Smooth muscle cell (in vitro differentiated cells): ENCODE results near the gene AUH. TPM values are rescaled to one million over a fixed set of nuclear protein-coding genes. Genes with fewer than 3 reads are reported as not detected.

Experiments used
- DNase-seq: peaks from one replicate; lab custom pipeline; 2025; ENCODE audit not compliant: unreplicated experiment; lab: John Stamatoyannopoulos, UW
- H2AFZ ChIP-seq: fragments of 200-600 bp; sonication (generic); 2 replicates; pipeline ENCODE4 v1.6.0; 2016; ENCODE audit warnings: antibody characterized with exemption, low read depth, mild to moderate bottlenecking
- H3F3A ChIP-seq: fragments of 200-600 bp; sonication (generic); 2 replicates; pipeline ENCODE4 v1.6.0; 2017; ENCODE audit warnings: antibody characterized with exemption, low read depth
- H3K27ac ChIP-seq: fragments of 200-600 bp; sonication (generic); 2 replicates; pipeline ENCODE4 v1.5.1; 2016; ENCODE audit warnings: low read depth, mild to moderate bottlenecking
- H3K27me3 ChIP-seq: fragments of 200-600 bp; sonication (generic); 2 replicates; pipeline ENCODE4 v1.6.1; 2016; ENCODE audit warnings: low read depth, mild to moderate bottlenecking
- H3K36me3 ChIP-seq: fragments of 200-600 bp; sonication (generic); 2 replicates; pipeline ENCODE4 v1.5.1; 2016; ENCODE audit warnings: low read depth
- H3K4me1 ChIP-seq: fragments of 200-600 bp; sonication (generic); 2 replicates; pipeline ENCODE4 v1.5.1; 2016; ENCODE audit warnings: low read depth
- H3K4me2 ChIP-seq: fragments of 200-600 bp; sonication (generic); 2 replicates; pipeline ENCODE4 v1.6.0; 2016; ENCODE audit warnings: mild to moderate bottlenecking
- H3K4me3 ChIP-seq: fragments of 200-600 bp; sonication (generic); 2 replicates; pipeline ENCODE4 v1.5.1; 2016; ENCODE audit warnings: mild to moderate bottlenecking
- H3K79me2 ChIP-seq: fragments of 200-600 bp; sonication (generic); 2 replicates; pipeline ENCODE4 v1.6.0; 2016; ENCODE audit warnings: low read depth, mild to moderate bottlenecking
- H3K9ac ChIP-seq: fragments of 200-600 bp; sonication (generic); 2 replicates; pipeline ENCODE4 v1.6.0; 2016; ENCODE audit warnings: low read depth
- H3K9me3 ChIP-seq: fragments of 200-600 bp; sonication (generic); replicated peaks from 2 replicates; pipeline ENCODE4 v1.5.1; 2016; ENCODE audit warnings: low read depth
- H4K20me1 ChIP-seq: fragments of 200-600 bp; sonication (generic); 2 replicates; pipeline ENCODE4 v1.6.0; 2016; ENCODE audit warnings: low read depth
- WGBS: methylation state at CpG from one replicate; pipeline ENCODE4 v1.1.7; 2016; ENCODE audit warnings: low lambda C conversion rate; 5-methylcytosine and 5-hydroxymethylcytosine counted together
- polyA plus RNA-seq: library from polyadenylated mRNA; unstranded; fragments of >200 nt; fragmentation: Nextera tagmentation; extraction: Ambion mirVana; gene quantifications from 2 replicates; pipeline ENCODE4 v1.2.1, GENCODE V29; 2016
- total RNA-seq: library from RNA; depleted of rRNA; stranded (reverse); fragments of >200 nt; gene quantifications from 2 replicates; pipeline ENCODE4 v1.2.3, GENCODE V29; 2014
- TF ChIP-seq, protein P1 (sequence below): fragments of 200-600 bp; sonication (generic); IDR thresholded peaks from 2 replicates; pipeline ENCODE4 v1.5.1; 2017; ENCODE audit warnings: borderline replicate concordance, mild to moderate bottlenecking, antibody characterized with exemption; ENCODE audit not compliant: insufficient read depth, poor library complexity, severe bottlenecking

The AUH gene
- total and polyA plus RNA-seq, 2 experiments from 2014 or later, result 8.7 TPM

GRCh38 chr9:91259162-91259561 lies 102.6 kb downstream of the AUH start:
- peaks cover 6% of the 10 kb centered on the region for H3K4me1 ChIP-seq
- no peaks in the 10 kb centered on the region for H3F3A ChIP-seq
- H3K27me3 ChIP-seq, result no peaks in the 10 kb centered on the region
- no peaks in the 10 kb centered on the region for H4K20me1 ChIP-seq
- DNase-seq, result no peak
- H3K36me3 ChIP-seq, result no peaks in the 10 kb centered on the region
- no peak overlapping the region for H3K4me3 ChIP-seq
- H3K4me2 ChIP-seq, result no peak overlapping the region
- H3K9me3 ChIP-seq, result no peaks in the 10 kb centered on the region
- H2AFZ ChIP-seq, result no peak overlapping the region
- H3K79me2 ChIP-seq, result no peaks in the 10 kb centered on the region
- H3K27ac ChIP-seq, result no peak overlapping the region
- 98% methylated on average over 1 of the region's 1 CpG for WGBS
- TF ChIP-seq, protein P1, sequence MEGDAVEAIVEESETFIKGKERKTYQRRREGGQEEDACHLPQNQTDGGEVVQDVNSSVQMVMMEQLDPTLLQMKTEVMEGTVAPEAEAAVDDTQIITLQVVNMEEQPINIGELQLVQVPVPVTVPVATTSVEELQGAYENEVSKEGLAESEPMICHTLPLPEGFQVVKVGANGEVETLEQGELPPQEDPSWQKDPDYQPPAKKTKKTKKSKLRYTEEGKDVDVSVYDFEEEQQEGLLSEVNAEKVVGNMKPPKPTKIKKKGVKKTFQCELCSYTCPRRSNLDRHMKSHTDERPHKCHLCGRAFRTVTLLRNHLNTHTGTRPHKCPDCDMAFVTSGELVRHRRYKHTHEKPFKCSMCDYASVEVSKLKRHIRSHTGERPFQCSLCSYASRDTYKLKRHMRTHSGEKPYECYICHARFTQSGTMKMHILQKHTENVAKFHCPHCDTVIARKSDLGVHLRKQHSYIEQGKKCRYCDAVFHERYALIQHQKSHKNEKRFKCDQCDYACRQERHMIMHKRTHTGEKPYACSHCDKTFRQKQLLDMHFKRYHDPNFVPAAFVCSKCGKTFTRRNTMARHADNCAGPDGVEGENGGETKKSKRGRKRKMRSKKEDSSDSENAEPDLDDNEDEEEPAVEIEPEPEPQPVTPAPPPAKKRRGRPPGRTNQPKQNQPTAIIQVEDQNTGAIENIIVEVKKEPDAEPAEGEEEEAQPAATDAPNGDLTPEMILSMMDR, result no peak
- no peak overlapping the region for H3K9ac ChIP-seq

DNA sequence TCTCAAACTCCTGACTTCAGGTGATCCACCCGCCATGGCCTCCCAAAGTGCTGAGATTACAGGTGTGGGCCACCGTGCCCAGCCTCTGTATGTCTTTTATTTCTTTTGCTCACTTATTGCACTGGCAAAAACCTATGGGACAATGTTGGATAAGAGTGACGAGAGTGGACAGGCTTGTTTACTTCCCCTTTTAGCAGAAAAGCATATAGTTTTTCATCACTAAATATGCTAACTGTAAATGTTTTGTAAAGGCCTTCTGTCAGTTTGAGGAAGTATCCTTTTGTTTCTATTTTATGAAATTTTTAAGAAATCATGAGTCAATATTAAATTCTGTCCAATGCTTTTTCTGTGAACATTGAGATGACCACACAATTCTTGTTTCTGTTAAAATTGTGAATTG lies 103.3 kb downstream of the AUH start:
- no peak overlapping the region for H3K27ac ChIP-seq
- no peak overlapping the region for H3K9ac ChIP-seq
- no peaks in the 10 kb centered on the region for H3F3A ChIP-seq
- H4K20me1 ChIP-seq, result no peaks in the 10 kb centered on the region
- DNase-seq, result no peak
- TF ChIP-seq, protein P1, result no peak
- H2AFZ ChIP-seq, result no peak overlapping the region
- 100% methylated on average over 3 of the region's 3 CpGs for WGBS
- no peaks in the 10 kb centered on the region for H3K9me3 ChIP-seq
- no peak overlapping the region for H3K4me2 ChIP-seq
- peaks cover 6% of the 10 kb centered on the region for H3K4me1 ChIP-seq
- H3K36me3 ChIP-seq, result no peaks in the 10 kb centered on the region
- H3K27me3 ChIP-seq, result no peaks in the 10 kb centered on the region
- no peak overlapping the region for H3K4me3 ChIP-seq
- no peaks in the 10 kb centered on the region for H3K79me2 ChIP-seq

- Histone ChIP-seq H3K36me3 (no peaks in the 10 kb centered on the region), H3K4me2 (no peak overlapping the region), H4K20me1 (no peaks in the 10 kb centered on the region), H3K79me2 (no peaks in the 10 kb centered on the region), H3K27me3 (no peaks in the 10 kb centered on the region), H3K4me1 (peaks cover 6% of the 10 kb centered on the region), H3F3A (no peaks in the 10 kb centered on the region), H3K27ac (no peak overlapping the region), H3K9ac (no peak overlapping the region), H2AFZ (no peak overlapping the region), H3K4me3 (no peak overlapping the region), H3K9me3 (no peaks in the 10 kb centered on the region)
- WGBS, result 90% methylated on average over 3 of the region's 3 CpGs
- DNase-seq, result no peak
- TF ChIP-seq, protein P1, result no peak
Measured at GRCh38 chr9:91256235-91256634, 105.5 kb downstream of the AUH start.

DNA sequence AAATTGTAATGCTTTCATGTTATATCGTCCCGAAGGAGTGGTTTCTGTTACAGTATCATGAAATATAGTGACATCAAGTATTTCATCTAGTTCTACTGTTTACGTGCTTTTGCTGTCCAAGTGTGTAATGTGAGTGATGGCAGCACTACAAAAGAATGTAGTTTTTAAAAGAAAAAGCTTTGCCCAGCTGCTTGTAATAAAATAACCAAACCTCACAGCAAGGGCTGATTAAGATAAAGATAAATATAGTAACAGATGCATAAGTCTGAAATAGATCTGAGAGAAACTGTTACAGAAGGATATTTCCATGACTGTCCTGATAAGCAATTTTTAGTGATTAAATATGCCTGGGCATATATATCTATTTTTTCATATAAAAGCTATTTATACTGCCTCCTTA lies 106.4 kb downstream of the AUH start:
- no peak overlapping the region for H3K27ac ChIP-seq
- no peaks in the 10 kb centered on the region for H3F3A ChIP-seq
- peaks cover 6% of the 10 kb centered on the region for H3K4me1 ChIP-seq
- no peaks in the 10 kb centered on the region for H3K36me3 ChIP-seq
- H3K4me3 ChIP-seq, result peak overlapping the region; percentile 4
- TF ChIP-seq, protein P1, result no peak
- WGBS, result 51% methylated on average over 3 of the region's 3 CpGs
- no peaks in the 10 kb centered on the region for H4K20me1 ChIP-seq
- H3K79me2 ChIP-seq, result no peaks in the 10 kb centered on the region
- H3K4me2 ChIP-seq, result peak overlapping the region; percentile 37
- no peaks in the 10 kb centered on the region for H3K9me3 ChIP-seq
- DNase-seq, result no peak
- H3K27me3 ChIP-seq, result no peaks in the 10 kb centered on the region
- H2AFZ ChIP-seq, result no peak overlapping the region
- H3K9ac ChIP-seq, result no peak overlapping the region
